Neural cell (in vitro differentiated cells): ENCODE data around the gene CBS. TPM values are rescaled to one million over a fixed set of nuclear protein-coding genes. Genes with fewer than 3 reads are reported as not detected.

ENCODE experiments used
- H2AFZ ChIP-seq: fragments of 200-600, 300-800 bp; sonication (generic), shearing (Covaris generic); 2 replicates; pipeline ENCODE4 v1.6.0; 2014; ENCODE audit warnings: low read depth, mild to moderate bottlenecking, antibody characterized with exemption, low read length, moderate library complexity
- H3F3A ChIP-seq: fragments of 200-600 bp; shearing (Covaris generic); 2 replicates; pipeline ENCODE4 v1.6.1; 2016; ENCODE audit warnings: mild to moderate bottlenecking, moderate library complexity, mixed read lengths, antibody characterized with exemption, low read length; ENCODE audit not compliant: insufficient read depth, poor library complexity, severe bottlenecking
- H3K27ac ChIP-seq: fragments of 200-600, 300-800 bp; sonication (generic), shearing (Covaris generic); 2 replicates; pipeline ENCODE4 v1.5.1; 2014; ENCODE audit warnings: mild to moderate bottlenecking, low read length, moderate library complexity
- H3K27me3 ChIP-seq: fragments of 300-800, 200-600 bp; sonication (generic), shearing (Covaris generic); 2 replicates; pipeline ENCODE4 v1.6.0; 2014; ENCODE audit warnings: mild to moderate bottlenecking, low read depth, low read length, moderate library complexity; ENCODE audit not compliant: insufficient read depth
- H3K36me3 ChIP-seq: fragments of 300-800, 200-600 bp; sonication (generic), shearing (Covaris generic); 2 replicates; pipeline ENCODE4 v1.5.1; 2014; ENCODE audit warnings: mild to moderate bottlenecking, antibody characterized with exemption, low read length, moderate library complexity; ENCODE audit not compliant: insufficient read depth
- H3K4me2 ChIP-seq: fragments of 300-800, 200-600 bp; sonication (generic), shearing (Covaris generic); 2 replicates; pipeline ENCODE4 v1.6.0; 2014; ENCODE audit warnings: mild to moderate bottlenecking, low read length
- H3K4me3 ChIP-seq: fragments of 300-800, 200-600 bp; sonication (generic), shearing (Covaris generic); 2 replicates; pipeline ENCODE4 v1.5.1; 2014; ENCODE audit warnings: mild to moderate bottlenecking, low read length, moderate library complexity
- H3K79me2 ChIP-seq: fragments of 200-600 bp; shearing (Covaris generic); replicated peaks from 2 replicates; pipeline ENCODE4 v1.6.0; 2014; ENCODE audit warnings: mild to moderate bottlenecking, low read length, moderate library complexity; ENCODE audit not compliant: insufficient read depth
- H3K9ac ChIP-seq: fragments of 300-800, 200-600 bp; sonication (generic), shearing (Covaris generic); 2 replicates; pipeline ENCODE4 v1.6.1; 2016; ENCODE audit warnings: mild to moderate bottlenecking, low read length, mixed read lengths
- H3K9me2 ChIP-seq: fragments of 200-600 bp; shearing (Covaris generic); 2 replicates; pipeline ENCODE4 v1.6.1; 2016; ENCODE audit warnings: mild to moderate bottlenecking, low read length, mixed read lengths; ENCODE audit not compliant: insufficient read depth
- H3K9me3 ChIP-seq: fragments of 200-600, 300-800 bp; sonication (generic), shearing (Covaris generic); 2 replicates; pipeline ENCODE4 v1.6.1; 2016; ENCODE audit warnings: mild to moderate bottlenecking, mixed run types, low read length, moderate library complexity, mixed read lengths
- H4K20me1 ChIP-seq: fragments of 200-600 bp; shearing (Covaris generic); 2 replicates; pipeline ENCODE4 v1.6.1; 2016; ENCODE audit warnings: mild to moderate bottlenecking, mixed run types; ENCODE audit not compliant: insufficient read depth
- CTCF ChIP-seq: fragments of 450-650 bp; IDR thresholded peaks from 2 replicates; pipeline ENCODE4 v1.5.1; 2014; ENCODE audit warnings: antibody characterized with exemption, mild to moderate bottlenecking, moderate library complexity; ENCODE audit not compliant: poor library complexity, severe bottlenecking
- EP300 ChIP-seq: fragments of 450-650 bp; conservative IDR thresholded peaks from 2 replicates; pipeline ENCODE4 v1.6.1; 2014; ENCODE audit warnings: antibody characterized with exemption, mild to moderate bottlenecking, moderate library complexity; ENCODE audit not compliant: poor library complexity, severe bottlenecking
- EZH2 ChIP-seq: fragments of 200-600, 300-800 bp; shearing (Covaris generic), sonication (generic); IDR thresholded peaks from 2 replicates; pipeline ENCODE4 v1.6.1; 2014; ENCODE audit warnings: antibody characterized with exemption, low read length, borderline replicate concordance, mild to moderate bottlenecking; ENCODE audit not compliant: insufficient read depth, poor library complexity, severe bottlenecking
- MXI1 ChIP-seq: fragments of 450-650 bp; conservative IDR thresholded peaks from 2 replicates; pipeline ENCODE4 v1.6.1; 2014; ENCODE audit warnings: antibody characterized with exemption, mild to moderate bottlenecking; ENCODE audit not compliant: poor library complexity, severe bottlenecking
- POLR2AphosphoS5 ChIP-seq: IDR thresholded peaks from 2 replicates; pipeline ENCODE4 v1.6.1; 2012
- RAD21 ChIP-seq: fragments of 450-650 bp; conservative IDR thresholded peaks from 2 replicates; pipeline ENCODE4 v1.6.1; 2014; ENCODE audit warnings: antibody characterized with exemption, mild to moderate bottlenecking, moderate library complexity
- REST ChIP-seq: IDR thresholded peaks from 2 replicates; pipeline ENCODE4 v1.6.1; 2012; ENCODE audit warnings: borderline replicate concordance
- SMC3 ChIP-seq: fragments of 450-650 bp; conservative IDR thresholded peaks from 2 replicates; pipeline ENCODE4 v1.6.1; 2014; ENCODE audit warnings: antibody characterized with exemption, mild to moderate bottlenecking, moderate library complexity; ENCODE audit not compliant: poor library complexity
- TAF1 ChIP-seq: IDR thresholded peaks from 2 replicates; pipeline ENCODE4 v1.6.1; 2012; ENCODE audit warnings: low read depth
- polyA plus RNA-seq: library from polyadenylated mRNA; depleted of rRNA; stranded (reverse); fragments of >200 nt; gene quantifications from 2 replicates; pipeline ENCODE4 v1.2.3, GENCODE V29; 2014

The CBS gene
- polyA plus RNA-seq, 1 donor from 2014 or later = 16.3 TPM

- Histone ChIP-seq H3K4me3 (no peak overlapping the region), H3K27me3 (no peaks in the 10 kb centered on the region), H2AFZ (no peak overlapping the region), H3K79me2 (no peaks in the 10 kb centered on the region), H3K4me2 (no peak overlapping the region), H3K9me3 (no peaks in the 10 kb centered on the region), H3K27ac (no peak overlapping the region), H3F3A (no peaks in the 10 kb centered on the region), H3K9ac (no peak overlapping the region), H3K9me2 (no peaks in the 10 kb centered on the region), H3K36me3 (no peaks in the 10 kb centered on the region), H4K20me1 (no peaks in the 10 kb centered on the region)
- TF ChIP-seq RAD21 = no peak
- TF ChIP-seq POLR2AphosphoS5 = no peak
- no peak for TF ChIP-seq SMC3
- TF ChIP-seq REST = no peak
- no peak for TF ChIP-seq MXI1
- no peak for TF ChIP-seq TAF1
- no peak for TF ChIP-seq EP300
- TF ChIP-seq CTCF = no peak
- no peak for TF ChIP-seq EZH2
These were observed 70.0 kb downstream of the CBS start for GRCh38 chr21:43005635-43006034.

GRCh38 chr21:43004926-43005325, 70.7 kb downstream of the CBS start:
- no peaks in the 10 kb centered on the region for H4K20me1 ChIP-seq
- H3K27ac ChIP-seq = no peak overlapping the region
- TF ChIP-seq REST (no peak), RAD21 (no peak), EP300 (no peak), POLR2AphosphoS5 (no peak), CTCF (no peak), SMC3 (no peak), EZH2 (no peak), MXI1 (no peak), TAF1 (no peak)
- no peaks in the 10 kb centered on the region for H3F3A ChIP-seq
- no peak overlapping the region for H3K4me3 ChIP-seq
- no peaks in the 10 kb centered on the region for H3K36me3 ChIP-seq
- H3K9ac ChIP-seq = no peak overlapping the region
- no peaks in the 10 kb centered on the region for H3K9me2 ChIP-seq
- no peaks in the 10 kb centered on the region for H3K9me3 ChIP-seq
- H3K27me3 ChIP-seq = no peaks in the 10 kb centered on the region
- no peak overlapping the region for H2AFZ ChIP-seq
- H3K79me2 ChIP-seq = no peaks in the 10 kb centered on the region
- H3K4me2 ChIP-seq = no peak overlapping the region
